Uterus (tissue), 4 donors: ENCODE data around the gene RAB35. TPM values are rescaled to one million over a fixed set of nuclear protein-coding genes. Genes with fewer than 3 reads are reported as not detected.

Experiments used
- DNase-seq, 2 donors: peaks; one replicate each; pipeline ENCODE4 v3.0.0-alpha.2; 2019 to 2020
- H3K27ac ChIP-seq, 2 donors: fragments of 200-600 bp; sonication (generic); 1 replicate in 1 of 2; 2 replicates in 1 of 2; pipeline ENCODE4 v1.5.1; 2016 to 2018
- H3K27me3 ChIP-seq, 2 donors: fragments of 200-600 bp; sonication (generic); one replicate each; pipeline ENCODE4 v1.5.1; 2018 to 2019; ENCODE audit warnings: control low read depth in 1 of 2
- H3K36me3 ChIP-seq, 2 donors: fragments of 200-600 bp; sonication (generic); one replicate each; pipeline ENCODE4 v1.5.1; 2019; ENCODE audit warnings: control low read depth in 1 of 2
- H3K4me1 ChIP-seq, 2 donors: fragments of 200-600 bp; sonication (generic); one replicate each; pipeline ENCODE4 v1.5.1; 2018 to 2019; ENCODE audit warnings: control low read depth in 1 of 2
- H3K4me3 ChIP-seq, 2 donors: fragments of 200-600 bp; sonication (generic); 1 replicate in 1 of 2; 2 replicates in 1 of 2; pipeline ENCODE4 v1.5.1; 2018 to 2019; ENCODE audit warnings: mild to moderate bottlenecking in 1 of 2
- H3K9me3 ChIP-seq, 2 donors: fragments of 200-600 bp; sonication (generic); one replicate each; pipeline ENCODE4 v1.5.1; 2019; ENCODE audit warnings: control low read depth in 1 of 2
- CTCF ChIP-seq, 4 experiments: fragments of 200-600 bp in 2 of 4; fragments of 450-650 bp in 2 of 4; sonication (generic) in 2 of 4; IDR thresholded peaks; one replicate each; pipeline ENCODE4 v1.5.1; 2016 to 2019; ENCODE audit warnings: antibody characterized with exemption in 4 of 4, mild to moderate bottlenecking in 2 of 4, moderate library complexity in 1 of 4
- POLR2A ChIP-seq, 2 donors: fragments of 450-650 bp; IDR thresholded peaks; one replicate each; pipeline ENCODE4 v1.6.1; 2016; ENCODE audit warnings: antibody characterized with exemption in 2 of 2, mild to moderate bottlenecking in 1 of 2, moderate library complexity in 1 of 2
- intact Hi-C: fragments of 100-400 bp; cut with DNase I; formaldehyde crosslinking; loops from one replicate; pipeline ENCODE4 v1.15.1; 2023; ENCODE audit warnings: low total_unique reads
- total RNA-seq, 4 donors: library from RNA; depleted of rRNA in 3 of 4; stranded (reverse); fragments of >200 nt in 3 of 4; gene quantifications; one replicate each; pipeline versions ENCODE4 v1.1.0 to v1.2.4, GENCODE V29; 2014 to 2023
- donor health status: DM: yes; HTN: yes; CAD: no.

Gene RAB35
- total RNA-seq, 4 donors from 2014 or later = 13.1 to 43.9 (median 22.4) TPM

- DNase-seq = no peak
- Histone ChIP-seq H3K27ac (no peak overlapping the region), H3K4me1 (peaks cover under 1 to 4% of the 10 kb centered on the region in 2 donors), H3K9me3 (no peaks in the 10 kb centered on the region), H3K4me3 (no peak overlapping the region), H3K36me3 (no peaks in the 10 kb centered on the region), H3K27me3 (no peaks in the 10 kb centered on the region)
- intact Hi-C loops = no loop called here
- TF ChIP-seq CTCF (IDR thresholded peaks at IDR 0.05) (no peak), POLR2A (IDR thresholded peaks at IDR 0.05) (no peak)
Measured at GRCh38 chr12:120095736-120096135, 20.8 kb downstream of the RAB35 start.

- DNase-seq = no peak
- Histone ChIP-seq H3K27me3 (no peaks in the 10 kb centered on the region), H3K27ac (no peak overlapping the region), H3K36me3 (no peaks in the 10 kb centered on the region), H3K9me3 (no peaks in the 10 kb centered on the region), H3K4me1 (peaks cover 0 to under 1% of the 10 kb centered on the region in 2 donors), H3K4me3 (no peak overlapping the region)
- TF ChIP-seq POLR2A (IDR thresholded peaks at IDR 0.05) = no peak
- no peak for TF ChIP-seq CTCF (IDR thresholded peaks at IDR 0.05)
- intact Hi-C loops = no loop called here
Measured at GRCh38 chr12:120095331-120095730, 21.2 kb downstream of the RAB35 start.

- Histone ChIP-seq H3K27me3 (no peaks in the 10 kb centered on the region), H3K9me3 (no peaks in the 10 kb centered on the region), H3K36me3 (no peaks in the 10 kb centered on the region), H3K4me1 (no peaks in the 10 kb centered on the region), H3K27ac (no peak overlapping the region), H3K4me3 (no peak overlapping the region)
- TF ChIP-seq CTCF (IDR thresholded peaks at IDR 0.05) (no peak), POLR2A (IDR thresholded peaks at IDR 0.05) (no peak)
- no peak for DNase-seq
- intact Hi-C loops = no loop called here
Measured at GRCh38 chr12:120094485-120094884, 22.1 kb downstream of the RAB35 start.

GRCh38 chr12:120093592-120094355 lies 22.8 kb downstream of the RAB35 start:
- DNase-seq = no peak
- intact Hi-C loops = no loop called here
- no peak for TF ChIP-seq CTCF (IDR thresholded peaks at IDR 0.05)
- TF ChIP-seq POLR2A (IDR thresholded peaks at IDR 0.05) = no peak
- H3K4me3 ChIP-seq = no peak overlapping the region
- H3K27me3 ChIP-seq = no peaks in the 10 kb centered on the region
- no peaks in the 10 kb centered on the region for H3K4me1 ChIP-seq
- no peaks in the 10 kb centered on the region for H3K9me3 ChIP-seq
- no peak overlapping the region for H3K27ac ChIP-seq
- H3K36me3 ChIP-seq = no peaks in the 10 kb centered on the region

GRCh38 chr12:120093336-120093591 lies 23.3 kb downstream of the RAB35 start:
- H3K27me3 ChIP-seq = no peaks in the 10 kb centered on the region
- no peaks in the 10 kb centered on the region for H3K36me3 ChIP-seq
- no peak overlapping the region for H3K4me3 ChIP-seq
- intact Hi-C loops = no loop called here
- no peaks in the 10 kb centered on the region for H3K9me3 ChIP-seq
- DNase-seq = no peak
- no peak overlapping the region for H3K27ac ChIP-seq
- no peaks in the 10 kb centered on the region for H3K4me1 ChIP-seq
- TF ChIP-seq CTCF (IDR thresholded peaks at IDR 0.05) (no peak), POLR2A (IDR thresholded peaks at IDR 0.05) (no peak)
